NCI-H2107 treated with DMSO at 0.1 percent for 48 hours (cell line): Measurements from ENCODE around the gene SPTLC3.

Experiments used
- DNase-seq: peaks from one replicate; lab custom pipeline; 2025; ENCODE audit not compliant: unreplicated experiment; lab: John Stamatoyannopoulos, UW

Gene SPTLC3

DNA sequence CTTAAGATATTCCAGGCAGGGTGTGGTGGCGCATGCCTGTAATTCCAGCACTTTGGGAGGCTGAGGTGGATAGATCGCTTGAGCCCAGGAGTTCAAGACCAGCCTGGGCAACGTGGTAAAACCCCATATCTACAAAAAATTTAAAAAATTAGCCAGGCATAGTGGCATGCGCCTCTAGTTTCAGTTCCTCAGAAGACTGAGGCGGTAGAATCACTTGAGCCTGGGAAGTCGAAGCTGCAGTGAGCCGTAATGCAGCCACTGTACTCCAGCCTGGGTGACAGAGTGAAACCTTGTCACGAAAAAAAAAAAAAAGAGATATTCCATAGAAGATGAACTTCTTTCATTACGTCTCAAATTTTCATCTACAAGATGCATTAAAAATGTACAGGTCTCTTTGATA is 165.6 kb downstream of the SPTLC3 start:
- no peak for DNase-seq

DNA sequence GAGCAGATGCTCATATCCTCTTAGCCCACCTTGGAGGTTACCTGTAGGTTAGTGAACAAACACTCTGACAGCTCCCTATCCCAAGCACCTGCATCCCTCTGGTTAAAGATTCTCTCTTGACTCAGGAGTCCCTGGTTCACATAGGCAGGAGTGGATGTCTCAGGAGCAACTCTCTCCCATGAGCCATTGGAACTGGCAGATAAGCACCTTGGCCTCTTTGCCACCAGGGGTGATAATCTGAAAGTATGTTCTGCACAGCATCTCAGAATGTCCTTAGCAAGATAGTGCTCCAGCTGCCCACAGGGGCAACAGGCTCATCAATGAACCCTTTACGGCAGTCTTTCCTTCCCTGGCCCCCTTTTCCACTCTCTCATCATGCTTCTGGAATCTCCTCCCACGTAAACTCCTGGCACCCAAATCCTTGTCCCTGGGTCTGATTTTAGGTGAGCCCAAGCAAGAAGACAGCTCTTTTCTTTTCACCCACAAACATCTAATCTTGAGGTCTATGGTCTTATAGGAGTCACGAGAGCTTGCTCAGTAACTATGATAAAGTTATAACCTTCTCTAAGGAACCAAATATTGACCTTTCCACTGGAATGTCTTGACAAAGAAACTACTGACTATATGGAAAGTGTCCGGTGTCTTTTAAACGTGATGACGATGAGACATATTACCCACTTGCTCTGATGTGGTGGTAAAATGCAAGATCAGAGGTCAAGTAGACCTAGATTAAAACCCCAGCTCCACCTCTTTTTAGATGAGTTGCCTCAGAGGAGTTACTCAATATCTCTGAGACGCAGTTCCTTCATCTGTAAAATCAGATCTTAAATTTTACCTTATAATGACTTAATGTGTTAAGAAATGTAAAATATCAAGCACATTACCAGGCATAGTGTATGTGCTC is 172.5 kb downstream of the SPTLC3 start:
- no peak for DNase-seq

DNA sequence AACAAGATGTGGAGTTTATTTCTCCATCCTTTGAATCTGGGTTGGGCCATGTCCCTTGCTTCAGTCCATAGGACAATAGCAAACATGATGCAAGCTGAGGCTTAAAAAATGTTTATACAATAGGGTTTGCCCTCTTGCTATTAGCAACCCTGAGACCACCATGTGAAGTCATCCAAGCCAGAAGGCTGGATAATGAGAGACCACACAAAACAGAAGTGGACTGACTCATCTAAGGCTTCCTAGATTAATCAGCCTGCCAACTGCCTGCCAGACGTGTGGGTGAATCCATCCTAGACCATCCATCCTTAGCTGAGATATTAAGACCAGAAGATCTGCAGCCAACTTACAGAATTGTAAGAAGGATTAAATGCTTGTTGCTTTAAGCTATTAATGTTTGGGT is 174.2 kb downstream of the SPTLC3 start:
- DNase-seq, result no peak

DNA sequence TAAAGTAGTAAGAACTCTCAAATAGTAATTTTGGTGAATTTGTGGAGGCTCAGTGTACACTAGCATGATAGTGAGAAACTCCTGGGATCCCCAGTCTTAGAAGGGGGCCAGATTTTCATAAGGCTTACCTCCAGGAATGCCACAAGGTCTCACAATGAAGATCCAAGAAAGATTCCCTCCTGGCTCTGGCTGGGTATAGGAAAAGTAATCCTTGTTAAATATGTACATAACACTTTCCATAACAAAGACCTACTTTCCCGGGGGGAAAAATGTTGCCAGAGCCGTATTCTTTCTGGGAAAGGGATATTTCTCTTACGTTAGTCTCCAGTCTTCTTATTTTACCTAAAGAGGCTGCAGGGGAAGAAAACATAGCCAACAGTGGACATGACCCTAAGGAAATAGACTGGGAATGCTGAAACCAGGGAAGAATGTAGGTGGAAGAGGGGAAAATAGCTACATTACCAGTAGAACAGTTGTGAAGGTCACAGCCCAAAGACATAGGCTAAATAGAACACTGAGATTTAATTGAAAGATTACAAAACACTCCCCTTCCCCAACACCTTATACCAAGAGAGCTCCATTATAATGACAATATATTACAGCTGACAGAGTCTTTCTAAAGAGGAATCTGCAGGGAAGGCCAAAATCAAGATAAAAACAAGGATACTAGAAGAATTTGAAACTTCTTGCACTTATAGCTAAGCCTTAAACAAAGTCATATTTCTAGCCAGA is 177.4 kb downstream of the SPTLC3 start:
- no peak for DNase-seq

DNA sequence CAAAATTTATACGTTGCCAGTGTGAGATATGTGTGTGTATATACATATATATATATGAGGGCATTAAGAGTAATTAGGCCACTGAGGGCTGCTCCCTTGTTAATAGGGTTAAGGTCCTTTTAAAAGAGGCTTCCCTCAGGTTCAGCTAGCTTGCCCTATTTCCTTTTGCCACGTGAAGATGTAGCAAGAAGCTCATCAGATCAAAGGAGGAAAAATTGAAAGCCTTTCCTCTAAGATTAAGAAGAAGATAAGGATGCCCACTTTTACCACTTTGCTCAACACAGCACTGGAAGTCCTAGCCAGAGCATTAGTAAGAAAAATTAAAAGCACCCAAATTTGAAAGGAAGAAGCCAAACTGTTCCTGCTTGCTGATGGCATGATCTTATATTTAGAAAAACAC is 179.1 kb downstream of the SPTLC3 start:
- no peak for DNase-seq

DNA sequence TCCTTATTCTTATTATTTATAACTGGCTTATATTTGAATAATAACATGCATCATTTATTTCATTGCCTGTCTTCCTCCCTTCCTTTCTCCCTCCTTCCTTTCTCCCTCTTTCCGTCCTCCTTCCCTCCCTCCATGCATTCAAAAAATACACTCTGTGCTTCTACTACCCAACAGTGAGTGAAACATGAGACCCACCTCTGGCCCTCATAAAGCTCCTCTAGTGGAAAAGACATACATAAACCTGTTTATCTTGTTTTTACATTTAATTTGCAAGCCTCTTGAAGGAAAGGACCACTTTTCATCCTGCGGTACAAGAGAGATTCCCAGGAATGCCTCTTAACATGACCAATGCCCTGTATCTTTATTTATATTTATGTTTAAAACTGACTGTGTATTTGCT is 190.5 kb downstream of the SPTLC3 start:
- peak; percentile 50 for DNase-seq

DNA sequence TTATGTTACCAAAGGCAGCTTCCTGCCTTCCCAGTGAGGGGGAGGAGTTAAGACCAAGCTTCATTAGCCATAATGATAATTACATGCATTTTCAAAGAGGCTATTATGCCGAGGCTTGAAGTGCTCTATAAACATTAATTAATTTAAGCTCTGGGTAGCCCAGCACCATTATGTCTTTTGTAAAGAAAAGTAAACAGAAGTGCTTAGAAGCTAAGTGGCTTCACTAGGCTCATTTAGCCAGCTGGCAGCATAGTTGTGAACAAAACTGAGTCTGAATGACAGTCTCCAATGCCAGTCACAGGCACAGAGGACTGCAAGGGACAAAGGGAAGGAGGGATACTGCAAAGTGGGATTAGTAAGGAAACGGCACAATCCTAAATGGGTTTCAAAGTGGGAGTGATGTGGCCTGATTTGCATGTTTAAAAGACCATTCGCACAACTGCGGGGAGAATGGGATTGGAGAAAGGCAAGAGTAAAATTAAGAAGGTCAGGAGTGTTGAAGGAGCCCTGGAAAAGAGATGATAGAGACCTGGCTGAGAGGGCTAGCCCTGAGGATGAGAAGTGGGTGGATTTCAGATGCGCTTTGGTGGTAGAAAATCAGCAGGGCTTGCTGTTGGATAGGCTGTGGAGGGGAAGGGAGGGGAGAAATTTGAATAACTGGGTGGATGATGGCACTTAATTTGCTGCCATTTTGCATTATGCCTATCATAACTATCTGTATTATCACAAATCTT is 192.2 kb downstream of the SPTLC3 start:
- DNase-seq, result peak; percentile 94

DNA sequence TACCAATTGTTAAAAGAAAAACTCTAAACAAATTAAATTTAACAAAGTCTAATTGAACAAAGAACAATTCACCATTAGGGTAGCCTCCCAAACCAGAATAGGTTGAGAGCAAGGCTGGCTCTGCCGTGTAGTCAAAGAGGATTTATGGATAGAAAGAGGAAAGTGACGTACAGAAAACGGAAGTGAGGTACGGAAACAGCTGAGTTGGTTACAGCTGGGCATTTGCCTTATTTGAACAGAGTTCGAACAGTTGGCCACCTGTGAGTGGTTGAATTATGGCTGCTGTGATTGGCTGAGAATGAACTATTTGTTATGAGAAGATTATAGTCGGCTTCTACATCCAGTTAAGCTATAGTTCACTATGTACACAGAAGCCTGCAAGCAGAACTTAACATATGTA is 193.8 kb downstream of the SPTLC3 start:
- DNase-seq, result no peak

DNA sequence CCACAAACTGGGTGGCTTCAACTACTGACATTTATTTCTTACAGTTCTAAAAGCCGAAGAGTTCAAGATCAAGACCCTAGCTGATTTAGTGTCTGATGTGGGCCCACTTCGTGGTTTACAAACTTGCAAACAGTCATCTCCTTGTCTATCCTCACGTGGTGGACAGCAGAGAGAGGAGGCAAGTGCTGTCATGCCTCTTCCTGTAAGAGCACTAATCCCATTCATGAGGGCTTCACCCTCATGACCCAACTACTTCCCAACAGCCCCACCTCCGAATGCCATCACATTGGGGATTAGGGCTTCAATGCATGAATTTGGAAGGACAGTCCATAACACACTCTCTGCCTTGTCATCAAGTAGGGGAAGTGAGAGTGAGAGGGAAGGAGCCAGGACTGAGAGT is 196.7 kb downstream of the SPTLC3 start:
- no peak for DNase-seq

DNA sequence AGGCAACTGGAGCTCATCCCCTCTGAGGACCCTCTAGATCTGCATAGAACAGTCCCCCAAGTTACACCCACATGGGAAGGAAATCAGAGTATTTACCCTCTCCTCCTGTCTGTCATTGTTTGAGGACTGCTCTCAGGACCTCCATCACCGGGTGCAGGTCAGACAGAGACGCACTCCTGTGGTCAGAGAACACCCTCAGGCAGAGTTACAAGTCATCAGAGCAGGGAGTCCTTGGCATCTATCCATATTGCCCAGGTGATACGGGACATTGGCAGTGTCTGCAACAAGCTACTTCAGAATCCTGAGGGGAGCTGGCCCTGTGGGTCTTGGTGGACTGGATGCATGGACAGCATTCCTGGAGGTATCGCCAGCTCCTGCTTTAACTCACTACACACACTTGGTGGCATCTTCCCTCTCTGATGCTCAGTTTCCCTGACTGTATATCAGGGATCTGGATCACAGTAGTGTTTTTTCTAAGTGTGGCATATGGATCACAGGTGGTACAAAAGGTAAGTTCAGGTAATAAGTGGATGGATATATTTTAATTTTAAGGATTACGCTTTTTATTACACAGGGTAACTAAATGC is 197.2 kb downstream of the SPTLC3 start:
- no peak for DNase-seq

DNA sequence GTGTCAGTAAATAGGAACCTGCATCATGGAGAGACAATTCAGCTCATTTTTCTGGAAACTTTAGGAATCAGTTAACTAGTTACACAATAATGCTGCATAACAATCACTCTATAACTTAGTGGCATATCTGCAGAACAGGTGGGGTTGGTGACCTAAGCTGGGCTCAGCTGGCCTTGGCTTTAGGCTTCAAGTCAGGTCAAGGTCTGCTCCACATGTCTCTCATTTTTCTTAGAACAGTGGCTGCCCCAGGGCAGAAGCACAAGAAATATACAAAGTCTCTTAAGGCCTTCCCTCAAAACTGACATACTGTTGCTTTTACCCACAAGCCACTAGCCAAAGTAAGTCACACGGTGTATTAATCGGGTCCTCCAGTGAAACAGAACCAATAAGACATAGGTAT is 198.2 kb downstream of the SPTLC3 start:
- DNase-seq, result no peak

DNA sequence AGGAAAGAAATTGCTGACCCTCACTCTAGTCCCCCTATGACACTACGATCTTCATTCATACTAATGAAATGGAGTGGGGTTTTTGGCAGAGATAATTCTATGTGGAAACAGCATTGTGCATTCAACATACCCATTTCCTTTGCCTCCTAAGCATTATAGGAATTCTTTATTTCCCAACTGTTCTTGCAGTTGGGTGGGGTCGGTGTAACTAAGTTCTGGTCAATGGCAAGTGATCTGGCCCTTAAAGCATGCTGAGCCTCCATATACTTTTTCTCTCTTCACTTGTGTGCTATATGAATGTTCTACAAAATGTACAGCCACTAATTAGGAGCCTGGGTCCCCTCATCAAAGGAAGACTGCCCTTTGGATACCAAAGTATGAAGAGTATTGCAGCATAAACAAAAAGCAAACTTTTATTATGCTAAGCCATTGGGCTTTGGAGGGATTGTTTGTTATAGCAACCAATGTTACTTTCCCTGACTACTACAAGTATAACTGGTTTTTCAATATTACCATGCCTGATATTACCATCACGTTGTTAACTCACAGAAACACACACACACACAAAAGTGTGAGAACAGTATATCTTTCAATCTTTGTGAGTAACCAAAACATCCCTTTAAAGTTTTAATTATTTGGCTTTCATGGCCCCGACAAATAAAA is 203.3 kb downstream of the SPTLC3 start:
- DNase-seq, result no peak

DNA sequence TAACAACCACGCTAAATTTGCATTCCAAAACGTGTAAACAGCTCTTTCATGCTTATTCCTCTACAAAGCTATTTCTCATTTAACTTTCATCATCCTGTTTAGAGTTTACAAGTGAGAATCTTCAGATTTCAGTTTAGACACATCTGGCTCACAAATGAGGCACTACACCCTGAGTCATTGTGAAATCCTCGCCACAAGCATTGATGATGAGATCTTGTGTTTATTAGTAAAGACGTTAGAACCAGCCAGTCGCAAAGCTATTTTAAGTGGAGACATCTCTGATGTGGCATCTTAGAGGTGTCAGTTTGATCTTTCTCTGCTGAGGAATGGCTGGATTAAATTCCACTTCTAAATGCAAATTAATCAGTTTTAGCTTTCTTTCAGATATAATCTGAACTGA is 204.0 kb downstream of the SPTLC3 start:
- DNase-seq, result no peak

DNA sequence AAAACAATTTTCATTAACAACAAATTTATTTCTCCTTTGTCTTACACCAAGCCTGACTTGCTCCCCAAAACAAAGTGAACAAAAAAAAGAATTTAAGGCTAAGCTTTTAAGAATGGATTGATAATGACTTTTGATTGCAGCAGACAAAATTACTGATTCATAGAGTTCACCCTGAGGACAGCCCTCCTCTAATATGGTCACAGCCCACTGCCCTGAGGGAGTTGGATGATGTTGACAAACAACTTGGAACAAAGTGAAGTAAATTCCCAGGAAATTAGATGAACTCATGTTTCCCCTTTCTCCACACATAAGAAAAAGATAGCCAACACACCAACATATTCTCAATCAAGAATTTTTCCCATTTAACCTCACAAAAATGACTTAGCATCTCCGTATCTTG is 204.6 kb downstream of the SPTLC3 start:
- no peak for DNase-seq

DNA sequence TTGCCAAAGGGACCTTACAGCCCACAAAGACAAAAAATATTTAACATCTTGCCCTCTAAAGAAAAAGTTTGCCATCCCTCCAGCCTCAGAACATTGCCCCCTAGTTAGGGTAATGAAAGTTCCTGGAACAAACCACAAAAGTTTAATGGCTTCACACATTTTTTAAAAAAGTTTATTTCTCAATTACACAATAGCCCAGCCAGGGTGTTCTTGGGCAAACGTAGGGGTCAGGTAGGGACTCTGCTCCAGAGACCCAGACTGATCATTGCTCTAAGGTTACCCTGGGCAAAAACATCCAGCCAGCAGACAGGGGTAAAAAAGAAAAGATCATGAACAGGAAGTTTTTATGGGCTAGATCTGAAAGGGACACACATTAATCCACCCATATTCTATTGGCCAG is 207.8 kb downstream of the SPTLC3 start:
- DNase-seq, result no peak
